Effector memory CD8-positive, alpha-beta T cell (primary cell): ENCODE measurements around the gene LGALS8.
"Not testable (repeated sequence)": the region's sequence is repeated elsewhere in the genome, so short reads cannot be mapped to it uniquely, and the experiment has no call there.

Experiments used
- ATAC-seq: fragments of 150-1000 bp; cut with Tn5 transposase; replicated peaks from 2 replicates; pipeline ENCODE4 v1.10.0; 2021; ENCODE audit warnings: mild to moderate bottlenecking, moderate library complexity
- DNase-seq, 3 experiments: peaks; one replicate each; pipeline ENCODE4 v3.0.0; 2021
- H3K27ac Mint-ChIP-seq, 2 donors: one replicate each; pipeline ENCODE4 v1.8.0; 2022; ENCODE audit warnings: mild to moderate bottlenecking in 2 of 2, mixed read lengths in 2 of 2, moderate library complexity in 2 of 2
- H3K27me3 Mint-ChIP-seq, 2 donors: one replicate each; pipeline ENCODE4 v1.8.0; 2022; ENCODE audit warnings: mixed read lengths in 2 of 2
- H3K36me3 Mint-ChIP-seq: one replicate; pipeline ENCODE4 v1.8.0; 2022; ENCODE audit warnings: mild to moderate bottlenecking, moderate library complexity, mixed read lengths; ENCODE audit not compliant: insufficient read depth
- H3K4me1 Mint-ChIP-seq, 2 donors: one replicate each; pipeline ENCODE4 v1.8.0; 2022; ENCODE audit warnings: low read depth in 2 of 2, mixed read lengths in 2 of 2
- H3K4me3 Mint-ChIP-seq, 2 donors: one replicate each; pipeline ENCODE4 v1.8.0; 2022; ENCODE audit warnings: mild to moderate bottlenecking in 2 of 2, mixed read lengths in 2 of 2, moderate library complexity in 2 of 2
- H3K9me3 Mint-ChIP-seq, 2 donors: one replicate each; pipeline ENCODE4 v1.8.0; 2022; ENCODE audit warnings: mixed read lengths in 2 of 2
- total RNA-seq, 9 experiments: gene quantifications; one replicate each; lab custom pipeline; 2026; lab: John Stamatoyannopoulos, UW

The LGALS8 gene
- total RNA-seq: 121 to 496 (median 179) reads per million in 9 experiments

DNA sequence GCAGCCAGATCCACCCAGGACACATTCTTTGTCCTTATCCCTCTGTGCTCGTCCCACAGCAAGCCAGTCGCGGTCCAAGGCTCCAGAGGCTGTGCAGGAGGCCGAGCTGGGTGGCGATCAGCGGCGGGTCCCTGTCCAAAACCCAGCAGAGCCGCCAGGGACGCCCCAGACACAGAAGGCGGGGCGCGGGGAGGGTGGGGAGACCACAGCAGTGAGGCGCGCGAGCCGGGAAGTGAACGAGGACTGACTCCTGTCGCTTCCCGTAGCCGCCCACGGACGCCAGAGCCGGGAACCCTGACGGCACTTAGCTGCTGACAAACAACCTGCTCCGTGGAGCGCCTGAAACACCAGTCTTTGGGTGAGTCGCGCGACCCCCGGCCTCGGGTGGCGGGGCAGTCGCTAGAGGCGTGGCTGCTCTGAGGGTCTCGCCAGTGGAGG is at the start of gene LGALS8:
Gene LGALS8 (plus strand): TSS at position 279 of the 438 bp plus-strand sequence. CDS start 2,089 bp downstream, outside the sequence.
- peak within 1 kb of the TSS; percentile 98 to 99 for H3K27ac Mint-ChIP-seq
- DNase-seq (peak; percentile 71 to 78 (median 75)), ATAC-seq (peak; percentile 83)
- H3K27me3 Mint-ChIP-seq: no peaks in the 10 kb centered on the region
- peaks cover 39% of the 10 kb centered on the region for H3K36me3 Mint-ChIP-seq
- H3K9me3 Mint-ChIP-seq: no peaks in the 10 kb centered on the region
- H3K4me1 Mint-ChIP-seq: peaks cover 16 to 21% of the 10 kb centered on the region in 2 donors
- peak within 1 kb of the TSS; percentile 95 to 100 for H3K4me3 Mint-ChIP-seq

DNA sequence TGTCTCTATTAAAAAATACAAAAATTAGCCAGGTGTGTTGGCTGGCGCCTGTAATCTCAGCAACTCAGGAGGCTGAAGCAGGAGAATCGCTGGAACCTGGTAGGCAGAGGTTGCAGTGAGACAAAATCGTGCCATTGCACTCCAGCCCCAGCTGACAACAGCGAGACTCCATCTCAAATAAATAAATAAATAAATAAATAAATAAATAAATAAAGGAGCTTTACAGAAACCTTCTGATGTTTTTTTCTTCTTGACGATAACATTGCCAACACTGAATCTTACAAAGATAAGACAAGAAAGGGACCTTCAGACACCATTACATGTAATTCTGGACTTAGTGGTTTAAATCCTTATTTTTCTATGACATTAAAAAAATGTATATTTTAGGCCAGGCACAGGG is 47.8 kb upstream of the LGALS8 start:
- DNase-seq (no peak), ATAC-seq (no peak)
- H3K4me3 Mint-ChIP-seq: no peak overlapping the region
- no peaks in the 10 kb centered on the region for H3K4me1 Mint-ChIP-seq
- H3K36me3 Mint-ChIP-seq: no peaks in the 10 kb centered on the region
- no peaks in the 10 kb centered on the region for H3K9me3 Mint-ChIP-seq
- no peaks in the 10 kb centered on the region for H3K27me3 Mint-ChIP-seq
- H3K27ac Mint-ChIP-seq: no peak overlapping the region

DNA sequence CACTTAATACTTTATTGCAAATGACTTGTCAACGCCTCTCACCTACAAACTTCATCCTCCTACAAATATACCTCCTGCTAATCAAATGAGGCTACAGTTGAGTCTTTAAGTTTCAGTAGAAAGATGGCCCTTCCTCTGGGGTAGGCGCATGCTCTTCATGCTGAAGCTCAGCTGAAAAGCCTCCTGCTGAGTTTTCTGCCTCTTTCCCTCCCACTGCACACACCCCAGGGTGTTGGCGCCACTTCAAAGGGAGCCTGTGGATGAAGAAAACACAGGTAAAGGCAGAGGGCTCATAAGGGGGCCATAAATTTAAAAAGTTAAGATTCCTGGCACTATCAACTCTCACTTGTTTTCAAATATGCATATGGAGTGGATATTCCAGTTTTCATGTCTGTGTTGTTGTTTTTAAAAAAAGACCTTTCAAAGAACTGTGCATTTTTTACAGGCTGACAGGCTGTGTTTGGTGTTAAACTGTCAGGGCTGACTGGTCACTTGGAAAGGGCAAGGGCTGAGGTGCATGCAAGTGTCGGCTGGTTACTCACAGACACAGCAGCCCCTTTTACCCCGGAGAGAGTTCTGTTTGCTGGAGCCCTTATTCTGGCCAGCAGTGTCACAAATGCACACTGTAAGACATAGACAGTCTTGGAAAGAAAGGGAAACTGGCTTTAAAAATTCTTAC is 42.9 kb upstream of the LGALS8 start:
- Mint-ChIP-seq H3K9me3 (no peaks in the 10 kb centered on the region), H3K4me3 (no peak overlapping the region), H3K36me3 (no peaks in the 10 kb centered on the region), H3K27ac (peak overlapping the region; percentile 26 to 44), H3K4me1 (no peaks in the 10 kb centered on the region), H3K27me3 (no peaks in the 10 kb centered on the region)
- ATAC-seq (no peak), DNase-seq (no peak)

DNA sequence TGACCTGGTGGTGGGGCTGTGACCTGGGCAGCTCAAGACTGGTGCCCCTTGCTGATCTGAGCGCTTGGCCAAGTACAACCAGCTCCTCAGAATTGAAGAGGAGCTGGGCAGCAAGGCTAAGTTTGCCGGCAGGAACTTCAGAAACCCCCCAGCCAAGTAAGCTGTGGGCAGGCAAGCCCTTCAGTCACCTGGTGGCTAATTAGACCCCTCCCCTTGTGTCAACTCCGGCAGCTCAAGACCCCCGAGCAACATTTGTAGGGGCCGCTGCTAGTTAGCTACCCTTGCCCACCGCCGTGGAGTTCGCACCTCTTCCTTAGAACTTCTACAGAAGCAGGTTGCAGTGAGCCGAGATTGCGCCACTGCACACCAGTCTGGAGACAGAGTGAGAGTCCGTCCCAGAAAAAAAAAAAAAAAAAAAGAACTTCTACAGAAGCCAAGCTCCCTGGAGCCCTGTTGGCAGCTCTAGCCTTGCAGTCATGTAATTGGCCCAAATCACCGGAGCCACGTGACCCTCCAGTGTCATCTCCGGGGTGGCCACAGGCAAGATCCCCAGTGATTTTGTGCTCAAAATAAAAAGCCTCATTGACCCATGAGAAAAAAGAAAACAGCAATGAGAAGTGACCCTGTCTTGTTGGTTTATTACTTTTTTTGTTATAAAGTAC is 39.3 kb upstream of the LGALS8 start:
- DNase-seq: no peak
- H3K4me1 Mint-ChIP-seq: peaks cover 0 to 4% of the 10 kb centered on the region in 2 donors
- H3K9me3 Mint-ChIP-seq: no peaks in the 10 kb centered on the region
- no peak overlapping the region for H3K27ac Mint-ChIP-seq
- H3K27me3 Mint-ChIP-seq: no peaks in the 10 kb centered on the region
- no peak for ATAC-seq
- H3K4me3 Mint-ChIP-seq: no peak overlapping the region
- H3K36me3 Mint-ChIP-seq: no peaks in the 10 kb centered on the region

DNA sequence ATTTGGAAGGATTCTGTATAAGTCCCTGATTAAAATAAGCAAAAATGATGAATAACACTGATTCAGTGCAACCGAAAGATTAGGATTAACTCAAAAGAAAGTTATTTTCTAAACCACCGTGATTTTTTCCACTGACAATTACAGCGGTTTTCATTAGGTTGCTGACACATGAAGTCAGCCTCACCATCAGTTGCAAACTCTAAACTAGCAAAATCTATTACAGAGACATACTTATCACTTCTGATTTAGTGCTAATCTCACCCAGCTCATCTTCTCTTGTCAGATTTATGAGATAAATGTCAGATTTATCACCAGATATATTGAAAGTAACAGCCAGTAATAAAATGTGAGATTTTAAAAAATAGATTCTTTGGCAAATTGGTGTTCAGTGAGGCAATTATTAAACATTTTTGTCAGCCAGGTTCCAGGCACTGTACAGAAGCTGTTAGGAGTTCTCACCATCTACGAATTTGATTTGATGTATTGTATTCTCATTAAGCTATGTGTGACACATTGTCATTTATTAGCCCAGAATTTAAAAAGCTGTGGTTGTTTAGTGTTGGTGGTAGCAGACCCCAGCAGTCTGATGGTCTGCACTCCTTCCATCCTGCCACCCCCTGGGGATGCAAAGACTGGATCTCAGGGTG is 37.3 kb upstream of the LGALS8 start:
- Mint-ChIP-seq H3K9me3 (no peaks in the 10 kb centered on the region), H3K27me3 (peaks cover 0 to 3% of the 10 kb centered on the region in 2 donors), H3K36me3 (no peaks in the 10 kb centered on the region), H3K4me3 (no peak overlapping the region), H3K4me1 (peaks cover under 1 to 8% of the 10 kb centered on the region in 2 donors), H3K27ac (peak overlapping the region in 1 of 2 donors; percentile 23)
- no peak for ATAC-seq
- DNase-seq: no peak

DNA sequence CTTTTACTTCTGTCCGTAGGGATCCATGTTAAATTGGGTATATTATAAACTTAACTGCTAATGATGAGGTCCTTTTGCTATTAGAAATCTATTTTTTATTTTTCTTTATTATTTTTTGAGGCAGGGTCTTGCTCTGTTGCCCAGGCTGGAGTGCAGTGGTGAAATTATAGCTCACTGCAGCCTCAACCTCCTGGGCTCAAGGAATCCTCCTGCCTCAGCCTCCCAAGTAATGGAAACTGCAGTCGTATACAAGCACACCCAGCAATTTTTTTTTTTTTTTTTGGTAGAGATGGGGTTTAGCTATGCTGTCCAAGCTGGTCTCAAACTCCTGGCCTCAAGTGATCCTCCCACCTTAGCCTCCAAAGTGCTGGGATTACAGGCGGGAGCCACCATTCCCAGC is 34.6 kb upstream of the LGALS8 start:
- H3K27me3 Mint-ChIP-seq, DNase-seq, H3K4me3 Mint-ChIP-seq, ATAC-seq, H3K36me3 Mint-ChIP-seq, H3K4me1 Mint-ChIP-seq, H3K9me3 Mint-ChIP-seq, H3K27ac Mint-ChIP-seq: not testable (repeated sequence)

DNA sequence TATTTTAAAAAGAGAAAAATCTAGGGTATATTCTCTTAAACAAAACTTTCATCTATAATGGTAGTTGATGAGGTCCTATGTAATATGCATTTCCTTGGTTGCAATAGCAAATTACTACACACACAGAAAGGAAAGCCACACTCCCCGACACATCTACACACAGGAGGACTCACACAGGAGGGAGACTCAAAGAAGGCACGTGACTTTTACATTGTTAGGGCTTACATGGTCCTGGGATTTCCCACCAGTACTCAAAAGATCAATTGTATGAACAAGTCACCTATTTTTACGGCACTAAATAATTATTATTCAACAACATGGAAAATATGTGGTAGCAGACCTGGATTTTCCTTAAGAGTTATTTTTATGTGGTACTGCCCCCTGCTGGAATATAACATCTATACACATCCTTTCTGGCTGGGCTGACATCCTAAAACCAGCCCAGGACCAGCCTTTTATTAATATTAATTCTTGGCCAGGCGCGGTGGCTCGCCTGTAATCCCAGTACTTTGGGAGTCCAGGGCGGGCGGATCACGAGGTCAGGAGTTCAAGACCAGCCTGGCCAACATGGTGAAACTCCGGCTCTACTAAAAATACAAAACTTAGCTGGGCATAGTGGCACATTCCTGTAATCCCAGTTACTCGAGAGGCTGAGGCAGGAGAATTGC is 33.9 kb upstream of the LGALS8 start:
- Mint-ChIP-seq H3K9me3 (no peaks in the 10 kb centered on the region), H3K4me1 (peaks cover 5 to 8% of the 10 kb centered on the region in 2 donors), H3K27ac (no peak overlapping the region), H3K36me3 (no peaks in the 10 kb centered on the region), H3K27me3 (peaks cover 0 to 8% of the 10 kb centered on the region in 2 donors), H3K4me3 (no peak overlapping the region)
- ATAC-seq (peak; percentile 63), DNase-seq (peak in 1 of 3 experiments; percentile 20)

DNA sequence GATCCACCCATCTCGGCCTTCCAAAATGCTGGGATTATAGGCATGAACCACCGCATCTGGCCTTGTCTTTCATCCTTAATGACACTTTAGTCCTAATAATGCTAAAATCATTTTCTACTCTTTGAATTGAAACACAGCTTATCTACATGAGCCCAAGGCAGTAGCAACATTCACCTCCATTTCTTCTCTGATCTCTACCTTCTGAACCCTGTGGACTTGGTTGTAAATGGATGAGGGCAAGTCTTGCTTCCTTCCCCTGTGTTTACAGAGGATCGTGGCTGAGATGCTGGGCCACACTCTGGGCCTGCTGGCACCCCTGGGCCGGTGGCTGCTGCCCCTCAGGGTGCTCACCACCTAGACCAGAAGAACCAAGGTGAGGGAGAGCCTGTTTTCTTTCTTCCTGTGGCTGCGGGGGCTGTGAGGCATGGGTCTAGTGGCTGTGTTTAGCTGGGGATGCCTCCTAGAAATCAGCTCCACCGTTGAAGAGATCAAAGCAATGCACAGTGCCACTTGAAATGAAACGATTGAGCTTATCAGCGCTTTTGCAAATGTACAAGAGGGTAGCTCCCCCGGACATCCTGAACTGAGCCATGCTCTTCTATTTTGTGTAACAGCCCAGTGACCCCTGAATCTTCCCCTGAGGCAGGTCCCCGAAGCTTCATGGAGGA is 32.2 kb upstream of the LGALS8 start:
- no peaks in the 10 kb centered on the region for H3K9me3 Mint-ChIP-seq
- H3K27ac Mint-ChIP-seq: no peak overlapping the region
- H3K27me3 Mint-ChIP-seq: peaks cover 7 to 17% of the 10 kb centered on the region in 2 donors
- H3K4me1 Mint-ChIP-seq: peaks cover 5 to 8% of the 10 kb centered on the region in 2 donors
- DNase-seq (no peak), ATAC-seq (no peak)
- no peaks in the 10 kb centered on the region for H3K36me3 Mint-ChIP-seq
- H3K4me3 Mint-ChIP-seq: no peak overlapping the region

DNA sequence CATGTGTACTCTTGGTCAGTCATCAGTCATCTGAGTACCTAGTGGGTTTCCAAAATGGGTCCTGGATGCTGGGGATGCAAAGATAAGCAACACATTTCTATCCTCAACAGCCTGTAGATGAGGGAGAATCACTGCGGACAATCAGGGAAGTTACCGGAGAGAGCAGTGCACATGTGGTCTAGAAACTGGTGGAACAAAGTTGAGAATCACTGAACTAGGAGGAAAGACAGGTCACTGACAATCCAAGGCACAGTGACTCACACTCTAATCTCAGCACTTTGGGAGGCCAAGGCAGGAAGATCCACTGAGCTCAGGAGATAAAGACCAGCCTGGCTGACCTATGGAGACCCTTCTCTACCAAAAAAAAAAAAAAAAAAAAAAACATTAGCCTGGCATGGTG is 31.4 kb upstream of the LGALS8 start:
- Mint-ChIP-seq H3K9me3 (no peaks in the 10 kb centered on the region), H3K4me3 (no peak overlapping the region), H3K27me3 (peaks cover 7 to 20% of the 10 kb centered on the region in 2 donors), H3K4me1 (peaks cover 5 to 8% of the 10 kb centered on the region in 2 donors), H3K36me3 (no peaks in the 10 kb centered on the region), H3K27ac (no peak overlapping the region)
- no peak for ATAC-seq
- no peak for DNase-seq

DNA sequence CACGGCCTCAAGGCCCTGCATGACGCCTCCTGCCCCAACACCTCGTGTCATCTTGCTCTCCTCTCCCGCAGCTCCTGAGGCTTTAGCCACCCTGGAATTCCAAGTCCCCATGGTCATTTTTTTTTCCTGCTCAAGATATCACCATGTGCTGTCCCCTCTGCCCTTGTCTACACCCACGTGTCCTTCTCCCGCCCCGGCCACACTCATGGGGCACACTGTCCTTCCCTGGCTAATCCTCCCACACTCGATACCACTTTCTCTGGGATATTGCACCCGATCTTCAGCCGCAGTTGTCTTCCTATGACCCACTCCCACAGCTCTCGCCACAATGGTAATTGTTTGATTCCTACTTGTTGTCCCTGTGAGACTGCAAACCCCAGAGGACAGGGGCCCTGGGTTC is 29.7 kb upstream of the LGALS8 start:
- DNase-seq (no peak), ATAC-seq (no peak)
- no peaks in the 10 kb centered on the region for H3K9me3 Mint-ChIP-seq
- no peak overlapping the region for H3K27ac Mint-ChIP-seq
- peaks cover 4 to 5% of the 10 kb centered on the region in 2 donors for H3K4me1 Mint-ChIP-seq
- no peak overlapping the region for H3K4me3 Mint-ChIP-seq
- peaks cover 7 to 20% of the 10 kb centered on the region in 2 donors for H3K27me3 Mint-ChIP-seq
- no peaks in the 10 kb centered on the region for H3K36me3 Mint-ChIP-seq

DNA sequence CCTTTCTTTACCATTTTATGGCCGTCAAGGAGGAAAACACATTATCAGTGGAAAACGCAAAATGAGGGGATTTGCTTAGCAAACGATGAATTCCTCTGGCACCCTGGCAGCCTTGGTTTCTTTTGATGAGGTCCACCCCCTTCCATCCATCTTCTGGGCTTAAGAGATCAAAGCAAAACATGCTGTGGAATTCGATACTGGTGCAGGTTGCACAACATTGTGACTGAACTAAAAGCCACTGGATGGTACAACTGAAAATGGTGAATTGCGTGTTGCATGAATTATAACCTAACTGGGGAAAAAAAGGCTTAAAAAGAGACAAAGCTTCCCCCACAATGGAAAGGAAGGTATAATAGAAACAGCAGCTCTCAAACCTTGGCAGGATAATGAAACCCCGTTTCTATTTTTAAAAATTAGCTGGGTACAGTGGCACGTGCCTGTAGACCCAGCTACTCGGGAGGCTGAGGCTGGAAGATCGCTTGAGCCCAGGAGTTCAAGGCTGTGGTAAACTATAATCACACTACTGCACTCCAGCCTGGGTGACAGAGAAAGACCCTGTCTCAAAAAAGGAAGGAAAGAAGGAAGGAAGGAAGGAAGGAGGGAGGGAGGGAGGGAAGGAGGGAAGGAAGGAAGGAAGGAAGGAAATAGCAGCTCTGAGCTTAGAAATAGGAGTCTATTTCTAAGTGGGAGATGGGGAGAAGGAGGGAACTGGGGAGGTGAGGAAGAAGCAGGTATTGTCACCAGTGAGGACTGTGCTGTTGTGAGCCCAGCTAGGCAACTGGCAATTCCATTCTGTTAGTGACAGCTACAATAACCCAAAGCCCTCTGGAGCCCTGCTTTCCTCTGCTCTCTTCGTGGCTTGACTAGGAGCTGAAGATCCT is 29.0 kb upstream of the LGALS8 start:
- H3K9me3 Mint-ChIP-seq: no peaks in the 10 kb centered on the region
- no peak overlapping the region for H3K27ac Mint-ChIP-seq
- ATAC-seq: no peak

DNA sequence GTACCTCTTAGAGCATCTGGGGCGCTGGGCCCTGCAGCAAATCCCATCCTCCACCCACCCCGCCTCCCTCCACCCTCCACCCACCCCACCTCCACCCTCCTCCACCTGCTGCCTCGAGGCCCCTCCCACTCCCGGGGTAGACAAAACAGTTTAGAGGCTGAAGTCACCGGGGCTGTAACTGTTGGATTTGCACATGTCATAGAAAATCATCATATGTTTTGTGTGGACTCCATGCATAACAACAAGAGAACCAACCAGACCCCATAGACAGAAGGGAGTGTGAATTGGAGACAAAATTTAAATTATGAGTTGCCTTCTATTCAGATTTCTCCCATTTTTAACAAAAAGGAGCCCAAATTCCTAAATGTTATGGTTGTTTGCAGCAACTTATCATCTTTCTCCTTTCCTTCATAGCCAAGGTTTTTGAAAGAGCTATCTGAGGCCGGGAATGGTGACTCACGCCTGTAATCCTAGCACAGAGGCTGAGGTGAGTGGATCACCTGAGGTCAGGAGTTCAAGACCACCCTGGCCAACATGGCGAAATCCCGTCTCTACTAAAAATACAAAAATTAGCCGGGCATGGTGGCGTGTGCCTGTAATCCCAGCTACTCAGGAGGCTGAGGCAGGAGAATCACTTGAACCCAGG is 28.2 kb upstream of the LGALS8 start:
- Mint-ChIP-seq H3K36me3 (no peaks in the 10 kb centered on the region), H3K9me3 (no peaks in the 10 kb centered on the region), H3K4me3 (no peak overlapping the region), H3K27ac (no peak overlapping the region), H3K4me1 (peaks cover 0 to 5% of the 10 kb centered on the region in 2 donors), H3K27me3 (peaks cover 7 to 20% of the 10 kb centered on the region in 2 donors)
- DNase-seq (no peak), ATAC-seq (no peak)

More for the DNA sequence above, 29.0 kb upstream of the LGALS8 start:
- Mint-ChIP-seq H3K36me3 (no peaks in the 10 kb centered on the region), H3K4me1 (peaks cover under 1 to 5% of the 10 kb centered on the region in 2 donors), H3K4me3 (no peak overlapping the region), H3K27me3 (peaks cover 7 to 20% of the 10 kb centered on the region in 2 donors)
- no peak for DNase-seq
